ENCODE measurements around the gene REV3L. TPM values are rescaled to one million over a fixed set of nuclear protein-coding genes. Genes with fewer than 3 reads are reported as not detected.

The REV3L gene
- total RNA-seq, 1 experiment from 2014 or later: 5.7 TPM

GRCh38 chr6:111483736-111484632, 966 bp upstream of the REV3L start (continued):
- TF ChIP-seq CDX4 (CRISPR knock-in tag; IDR thresholded peaks at IDR 0.05; ENCODE audit: borderline replicate concordance) (no peak), IRF1 (CRISPR knock-in tag; IDR thresholded peaks at IDR 0.05) (no peak), CREM (CRISPR knock-in tag; IDR thresholded peaks at IDR 0.05) (no peak), ATF2 (CRISPR knock-in tag; IDR thresholded peaks at IDR 0.05; ENCODE audit: borderline replicate concordance, low read depth) (no peak), MYBL2 (CRISPR knock-in tag; IDR thresholded peaks at IDR 0.05) (peak; percentile 6), PRRX2 (CRISPR knock-in tag; IDR thresholded peaks at IDR 0.05) (no peak), ZNF425 (CRISPR knock-in tag; conservative IDR thresholded peaks at IDR 0.05) (no peak), ESRRA (CRISPR knock-in tag; IDR thresholded peaks at IDR 0.05; ENCODE audit: borderline replicate concordance) (no peak), ZNF317 (CRISPR knock-in tag; IDR thresholded peaks at IDR 0.05; ENCODE audit: borderline replicate concordance, low read depth) (no peak), GABPB1 (CRISPR knock-in tag; IDR thresholded peaks at IDR 0.05) (peak; percentile 62; the same call in 1 of the 2 replicates), ERG (CRISPR knock-in tag; IDR thresholded peaks at IDR 0.05) (no peak), NR3C1 (CRISPR knock-in tag; conservative IDR thresholded peaks at IDR 0.05; ENCODE audit: low read depth) (no peak), FOXP4 (CRISPR knock-in tag; IDR thresholded peaks at IDR 0.05) (no peak), SMAD4 (CRISPR knock-in tag; IDR thresholded peaks at IDR 0.05) (no peak), JAZF1 (CRISPR knock-in tag; IDR thresholded peaks at IDR 0.05) (no peak), PRDM15 (CRISPR knock-in tag; IDR thresholded peaks at IDR 0.05) (0 out of 2 replicates have a peak, but pooled peaks have one; percentile 31), JUN (CRISPR knock-in tag; IDR thresholded peaks at IDR 0.05) (no peak), ZNF416 (CRISPR knock-in tag; IDR thresholded peaks at IDR 0.05) (peak; percentile 53; the same call in 1 of the 2 replicates), ZNF671 (CRISPR knock-in tag; IDR thresholded peaks at IDR 0.05) (no peak), MXD4 (CRISPR knock-in tag; IDR thresholded peaks at IDR 0.05; ENCODE audit: borderline replicate concordance) (no peak), MAX (CRISPR knock-in tag; IDR thresholded peaks at IDR 0.05) (peak; percentile 42), SOX15 (CRISPR knock-in tag; IDR thresholded peaks at IDR 0.05) (no peak), ZNF121 (CRISPR knock-in tag; IDR thresholded peaks at IDR 0.05) (no peak), ZNF263 (CRISPR knock-in tag; IDR thresholded peaks at IDR 0.05; ENCODE audit: low read depth) (peak; percentile 84; the same call in 1 of the 2 replicates), ATF3 (CRISPR knock-in tag; conservative IDR thresholded peaks at IDR 0.05) (no peak), FOXK1 (CRISPR knock-in tag; IDR thresholded peaks at IDR 0.05) (no peak)

Measured in WTC11 (cell line).